ENCODE measurements around the gene ABHD12. TPM values are rescaled to one million over a fixed set of nuclear protein-coding genes. Genes with fewer than 3 reads are reported as not detected.

ABHD12 gene
- total and polyA plus RNA-seq, 10 of the 15 experiments (the other 5 are each of a cell fraction or from before 2014, with no cell fraction given) = 1.5 to 61.8 (median 26.7) TPM

DNA sequence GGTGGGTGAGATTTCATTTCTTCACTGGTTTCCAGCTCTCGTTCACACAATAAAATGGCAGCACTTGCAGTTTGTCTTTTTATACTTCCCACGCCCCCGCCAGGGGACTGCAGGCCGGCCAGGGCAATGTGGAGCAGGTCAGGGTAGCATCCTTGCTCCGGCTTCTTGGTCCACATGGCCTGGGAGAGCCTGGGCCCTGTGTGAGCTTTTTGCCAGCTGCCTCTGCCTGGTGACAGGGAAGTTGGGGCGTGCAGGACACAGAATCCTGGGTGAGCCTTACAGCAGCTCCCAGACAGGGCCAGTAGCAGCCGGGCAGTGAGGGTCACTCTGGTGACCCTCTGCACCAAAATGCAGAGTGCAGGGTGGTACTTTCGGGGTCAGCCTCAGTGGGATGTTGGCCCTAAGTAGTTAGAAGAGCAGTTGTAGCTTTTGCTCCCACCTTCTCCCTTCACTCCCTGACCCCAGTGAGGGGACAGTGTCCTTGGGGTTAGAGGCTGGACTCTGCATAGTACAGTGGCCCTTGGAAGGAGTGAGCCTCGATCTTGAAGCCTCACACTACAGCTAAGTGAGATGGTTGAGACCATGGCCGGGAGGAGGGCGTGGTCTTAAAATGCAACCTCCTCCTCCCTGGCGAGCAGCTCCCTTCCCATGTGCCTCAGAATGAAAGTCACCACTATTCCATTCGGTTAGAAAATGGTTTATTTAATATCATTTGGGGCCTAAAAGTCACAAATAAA, 119.0 kb downstream of the ABHD12 start:
- Histone ChIP-seq H3K4me2 (ENCODE audit: control insufficient read depth, insufficient read depth) (no peak overlapping the region), H3K36me3 (ENCODE audit: control insufficient read depth in 2 of 2, insufficient read depth in 2 of 2, low read length in 1 of 2) (peaks cover 15 to 32% of the 10 kb centered on the region in 2 experiments), H4K20me1 (ENCODE audit: control insufficient read depth, insufficient read depth) (no peaks in the 10 kb centered on the region), H3K27ac (ENCODE audit: control insufficient read depth, insufficient read depth) (no peak overlapping the region), H3K9ac (ENCODE audit: control insufficient read depth, insufficient read depth, low read length) (no peak overlapping the region), H3K27me3 (replicated peaks in 1 of 2; ENCODE audit: control insufficient read depth in 2 of 2, insufficient read depth in 2 of 2, low read length in 1 of 2) (no peaks in the 10 kb centered on the region), H3K9me3 (replicated peaks; ENCODE audit: control insufficient read depth, insufficient read depth, low read length) (no peaks in the 10 kb centered on the region), H3K79me2 (ENCODE audit: control insufficient read depth, insufficient read depth, low read length) (no peaks in the 10 kb centered on the region), H3K4me3 (no peak overlapping the region), H2AFZ (ENCODE audit: control insufficient read depth, low read depth, low read length) (no peak overlapping the region), H3K4me1 (ENCODE audit: control insufficient read depth, insufficient read depth, low read length) (no peaks in the 10 kb centered on the region)
- ChIA-PET RAD21 (ENCODE audit: unreplicated experiment) (no interaction called here), SMC1A (ENCODE audit: uncharacterized antibody, unreplicated experiment) (no interaction called here), CTCF (no interaction called here), POLR2A (no interaction called here)
- TF ChIP-seq, protein P1, sequence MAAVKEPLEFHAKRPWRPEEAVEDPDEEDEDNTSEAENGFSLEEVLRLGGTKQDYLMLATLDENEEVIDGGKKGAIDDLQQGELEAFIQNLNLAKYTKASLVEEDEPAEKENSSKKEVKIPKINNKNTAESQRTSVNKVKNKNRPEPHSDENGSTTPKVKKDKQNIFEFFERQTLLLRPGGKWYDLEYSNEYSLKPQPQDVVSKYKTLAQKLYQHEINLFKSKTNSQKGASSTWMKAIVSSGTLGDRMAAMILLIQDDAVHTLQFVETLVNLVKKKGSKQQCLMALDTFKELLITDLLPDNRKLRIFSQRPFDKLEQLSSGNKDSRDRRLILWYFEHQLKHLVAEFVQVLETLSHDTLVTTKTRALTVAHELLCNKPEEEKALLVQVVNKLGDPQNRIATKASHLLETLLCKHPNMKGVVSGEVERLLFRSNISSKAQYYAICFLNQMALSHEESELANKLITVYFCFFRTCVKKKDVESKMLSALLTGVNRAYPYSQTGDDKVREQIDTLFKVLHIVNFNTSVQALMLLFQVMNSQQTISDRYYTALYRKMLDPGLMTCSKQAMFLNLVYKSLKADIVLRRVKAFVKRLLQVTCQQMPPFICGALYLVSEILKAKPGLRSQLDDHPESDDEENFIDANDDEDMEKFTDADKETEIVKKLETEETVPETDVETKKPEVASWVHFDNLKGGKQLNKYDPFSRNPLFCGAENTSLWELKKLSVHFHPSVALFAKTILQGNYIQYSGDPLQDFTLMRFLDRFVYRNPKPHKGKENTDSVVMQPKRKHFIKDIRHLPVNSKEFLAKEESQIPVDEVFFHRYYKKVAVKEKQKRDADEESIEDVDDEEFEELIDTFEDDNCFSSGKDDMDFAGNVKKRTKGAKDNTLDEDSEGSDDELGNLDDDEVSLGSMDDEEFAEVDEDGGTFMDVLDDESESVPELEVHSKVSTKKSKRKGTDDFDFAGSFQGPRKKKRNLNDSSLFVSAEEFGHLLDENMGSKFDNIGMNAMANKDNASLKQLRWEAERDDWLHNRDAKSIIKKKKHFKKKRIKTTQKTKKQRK (IDR thresholded peaks at IDR 0.05; ENCODE audit: low read depth, low read length) = no peak
- TF ChIP-seq STAT1 (conservative IDR thresholded peaks at IDR 0.05) = no peak
- no peak for TF ChIP-seq EP300 (IDR thresholded peaks at IDR 0.05; ENCODE audit: borderline replicate concordance in 1 of 2, control insufficient read depth in 1 of 2, low read depth in 2 of 2, low read length in 2 of 2)
- no peak for TF ChIP-seq KAT2A (conservative IDR thresholded peaks at IDR 0.05; ENCODE audit: control insufficient read depth, low read depth, low read length)
- TF ChIP-seq ZBED1 (IDR thresholded peaks at IDR 0.05; ENCODE audit: borderline replicate concordance) = no peak
- TF ChIP-seq CHD1 (IDR thresholded peaks at IDR 0.05; ENCODE audit: low read depth, low read length) = no peak
- in situ Hi-C loops (cut with MboI) = loop anchor here (25.0 kb wide), 1 partner anchor 1909 kb away; the partner anchor contains the start of genes GZF1 and NXT1
- DNase-seq (ENCODE audit: low read depth, low spot score) (no peak), FAIRE-seq (no peak), ATAC-seq (no peak)
- 91% methylated on average over 13 of the region's 13 CpGs for WGBS (ENCODE audit: insufficient coverage, insufficient replicate concordance, low lambda C conversion rate, missing lambda C conversion rate)
- intact Hi-C loops (cut with micrococcal nuclease; ENCODE audit: unreplicated experiment) = no loop called here
- BruUV-seq (replicated peaks) = no TSS peak
